ENCODE results near the gene HSF5. TPM values are rescaled to one million over a fixed set of nuclear protein-coding genes. Genes with fewer than 3 reads are reported as not detected.
A peak's percentile ranks its signal among the peaks of the same experiment; 100 is the strongest.
"Not testable (repeated sequence)": the region's sequence is repeated elsewhere in the genome, so short reads cannot be mapped to it uniquely, and the experiment has no call there.

HSF5 gene
- total RNA-seq, 2 experiments from 2014 or later = 1.6 to 1.7 TPM

GRCh38 chr17:58488428-58488890, 251 bp upstream of the HSF5 start:
- H3K36me3 ChIP-seq (ENCODE audit: insufficient read depth, low read length) = peaks cover 35% of the 10 kb centered on the region
- Mint-ChIP-seq H3K27me3 (no peaks in the 10 kb centered on the region), H3K27ac (peak overlapping the region; percentile 39), H3K4me3 (peak overlapping the region; percentile 48), H3K36me3 (ENCODE audit: low read depth) (peaks cover 39% of the 10 kb centered on the region), H3K9me3 (no peaks in the 10 kb centered on the region), H3K4me1 (ENCODE audit: low read depth) (peaks cover 5% of the 10 kb centered on the region)
- ATAC-seq (ENCODE audit: poor library complexity) = no peak
- no peak for TF ChIP-seq CTCF (IDR thresholded peaks at IDR 0.05)
- H3K27ac ChIP-seq (ENCODE audit: low read depth in 1 of 2, low read length in 2 of 2) = no peak overlapping the region
- CTCF ChIA-PET = interaction anchor here (0.8 to 1.6 kb wide), 5 partner anchors 30 to 239 kb away, joined by 3 to 16 read pairs (median 4); no protein-coding TSS in a partner anchor
- no peak overlapping the region for H3K4me3 ChIP-seq (ENCODE audit: low read length)
- POLR2A ChIA-PET = interaction anchor here (0.7 to 2.1 kb wide), 20 partner anchors 8 to 1574 kb away, joined by 3 to 32 read pairs (median 6); partner anchors contain the start of genes MKS1, RAD51C, RNF43 and SRSF1
- no peaks in the 10 kb centered on the region for H3K27me3 ChIP-seq (ENCODE audit: control insufficient read depth in 1 of 2, insufficient read depth in 2 of 2, low read length in 2 of 2)
- peak in 1 of 14 experiments; percentile 11 for DNase-seq
- no peaks in the 10 kb centered on the region for H3K9me3 ChIP-seq (ENCODE audit: control insufficient read depth in 1 of 2, insufficient read depth in 1 of 2, low read length in 2 of 2)
- intact Hi-C loops (cut with DNase I, micrococcal nuclease) = loop anchor here in 1 of 2 experiments (5.0 kb wide), 1 partner anchor 171 kb away; no protein-coding TSS in a partner anchor
- H3K4me1 ChIP-seq (ENCODE audit: insufficient read depth, low read length) = peaks cover 13% of the 10 kb centered on the region

GRCh38 chr17:58484600-58484999, 3.6 kb downstream of the HSF5 start:
- Mint-ChIP-seq H3K27me3 (no peaks in the 10 kb centered on the region), H3K36me3 (ENCODE audit: low read depth) (peaks cover 21% of the 10 kb centered on the region), H3K27ac (no peak overlapping the region), H3K4me1 (ENCODE audit: low read depth) (peaks cover 5% of the 10 kb centered on the region), H3K4me3 (no peak overlapping the region), H3K9me3 (no peaks in the 10 kb centered on the region)
- no peaks in the 10 kb centered on the region for H3K27me3 ChIP-seq (ENCODE audit: control insufficient read depth in 1 of 2, insufficient read depth in 2 of 2, low read length in 2 of 2)
- TF ChIP-seq CTCF (IDR thresholded peaks at IDR 0.05) = no peak
- no peak for DNase-seq
- ATAC-seq (ENCODE audit: poor library complexity) = no peak
- H3K4me1 ChIP-seq (ENCODE audit: insufficient read depth, low read length) = peaks cover 13% of the 10 kb centered on the region
- H3K27ac ChIP-seq (ENCODE audit: low read depth in 1 of 2, low read length in 2 of 2) = no peak overlapping the region
- no peak overlapping the region for H3K4me3 ChIP-seq (ENCODE audit: low read length)
- ChIA-PET CTCF (no interaction called here), POLR2A (no interaction called here)
- intact Hi-C loops (cut with DNase I, micrococcal nuclease) = no loop called here
- peaks cover 4% of the 10 kb centered on the region for H3K36me3 ChIP-seq (ENCODE audit: insufficient read depth, low read length)
- H3K9me3 ChIP-seq (ENCODE audit: control insufficient read depth in 1 of 2, insufficient read depth in 1 of 2, low read length in 2 of 2) = no peaks in the 10 kb centered on the region

- H3K36me3 ChIP-seq (ENCODE audit: insufficient read depth, low read length); DNase-seq; CTCF ChIA-PET; H3K4me3 ChIP-seq (ENCODE audit: low read length); H3K27me3 ChIP-seq (ENCODE audit: control insufficient read depth in 1 of 2, insufficient read depth in 2 of 2, low read length in 2 of 2); H3K9me3 ChIP-seq (ENCODE audit: control insufficient read depth in 1 of 2, insufficient read depth in 1 of 2, low read length in 2 of 2); H3K4me3 Mint-ChIP-seq; H3K4me1 Mint-ChIP-seq (ENCODE audit: low read depth); H3K27ac Mint-ChIP-seq; intact Hi-C loops (cut with DNase I, micrococcal nuclease); H3K9me3 Mint-ChIP-seq; H3K27me3 Mint-ChIP-seq; ATAC-seq (ENCODE audit: poor library complexity); H3K4me1 ChIP-seq (ENCODE audit: insufficient read depth, low read length); H3K27ac ChIP-seq (ENCODE audit: low read depth in 1 of 2, low read length in 2 of 2): not testable (repeated sequence)
- POLR2A ChIA-PET = interaction anchor here (1.0 kb wide), 1 partner anchor 150 kb away, joined by 3 read pairs; no protein-coding TSS in a partner anchor
- H3K36me3 Mint-ChIP-seq (ENCODE audit: low read depth) = peaks cover 18% of the 10 kb centered on the region
Observed at GRCh38 chr17:58481798-58482197, 6.4 kb downstream of the HSF5 start.

GRCh38 chr17:58480090-58480489, 8.1 kb downstream of the HSF5 start:
- POLR2A ChIA-PET = no interaction called here
- ATAC-seq (ENCODE audit: poor library complexity) = no peak

More at GRCh38 chr17:58480090-58480489, 8.1 kb downstream of the HSF5 start:
- Mint-ChIP-seq H3K36me3 (ENCODE audit: low read depth) (peaks cover 33% of the 10 kb centered on the region), H3K4me3 (no peak overlapping the region), H3K9me3 (no peaks in the 10 kb centered on the region), H3K27ac (no peak overlapping the region), H3K4me1 (ENCODE audit: low read depth) (no peaks in the 10 kb centered on the region), H3K27me3 (no peaks in the 10 kb centered on the region)
- DNase-seq = no peak
- no peaks in the 10 kb centered on the region for H3K27me3 ChIP-seq (ENCODE audit: control insufficient read depth in 1 of 2, insufficient read depth in 2 of 2, low read length in 2 of 2)
- TF ChIP-seq CTCF (IDR thresholded peaks at IDR 0.05) = no peak
- H3K36me3 ChIP-seq (ENCODE audit: insufficient read depth, low read length) = peaks cover 5% of the 10 kb centered on the region
- intact Hi-C loops (cut with DNase I, micrococcal nuclease) = no loop called here
- no peaks in the 10 kb centered on the region for H3K4me1 ChIP-seq (ENCODE audit: insufficient read depth, low read length)
- H3K9me3 ChIP-seq (ENCODE audit: control insufficient read depth in 1 of 2, insufficient read depth in 1 of 2, low read length in 2 of 2) = no peaks in the 10 kb centered on the region
- CTCF ChIA-PET = no interaction called here
- H3K27ac ChIP-seq (ENCODE audit: low read depth in 1 of 2, low read length in 2 of 2) = no peak overlapping the region
- H3K4me3 ChIP-seq (ENCODE audit: low read length) = no peak overlapping the region
